DMS114 treated with DMSO at 0.1 percent for 48 hours (cell line): ENCODE measurements around the gene AMOTL2.

ENCODE experiments used
- DNase-seq: peaks from one replicate; lab custom pipeline; 2025; ENCODE audit not compliant: unreplicated experiment; lab: John Stamatoyannopoulos, UW

AMOTL2 gene

DNA sequence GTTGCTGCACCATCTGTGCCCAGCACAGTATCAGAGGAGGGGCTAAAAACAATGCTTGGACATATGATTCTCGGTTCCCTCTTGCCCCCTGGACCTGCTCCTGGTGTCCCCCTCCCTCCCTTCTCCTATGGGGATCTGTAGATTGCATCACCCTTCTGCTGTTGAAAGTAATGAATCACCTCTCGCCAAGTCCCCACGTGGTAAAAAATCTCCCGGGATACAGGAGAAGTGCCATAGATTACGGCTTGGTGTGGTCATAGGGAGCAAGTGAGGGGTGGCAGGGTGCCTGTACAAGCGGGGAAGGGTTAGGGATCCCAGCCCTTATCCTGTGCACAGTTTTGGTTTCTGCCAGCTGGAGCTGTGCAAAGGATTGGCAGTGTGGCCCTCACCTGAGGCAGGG lies 37.7 kb downstream of the AMOTL2 start:
- DNase-seq: no peak

DNA sequence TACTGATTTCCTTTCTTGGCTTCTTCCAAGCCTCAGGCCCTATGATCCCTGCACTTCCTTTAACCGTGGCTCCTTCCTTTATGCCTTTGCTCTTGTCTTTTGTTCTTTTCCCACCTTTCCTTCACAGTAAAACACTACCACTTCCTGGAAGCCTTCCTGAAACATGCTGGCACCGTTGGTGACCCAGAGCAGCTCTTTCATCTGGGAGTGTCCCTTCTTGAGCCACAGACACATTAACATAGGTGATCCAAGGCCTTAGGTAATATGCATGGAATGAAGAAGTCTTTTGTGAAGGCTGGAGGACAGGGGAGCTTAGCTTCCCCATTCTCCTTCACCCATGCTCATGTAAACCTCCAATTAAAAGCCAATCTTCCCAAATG lies 39.4 kb downstream of the AMOTL2 start:
- no peak for DNase-seq

DNA sequence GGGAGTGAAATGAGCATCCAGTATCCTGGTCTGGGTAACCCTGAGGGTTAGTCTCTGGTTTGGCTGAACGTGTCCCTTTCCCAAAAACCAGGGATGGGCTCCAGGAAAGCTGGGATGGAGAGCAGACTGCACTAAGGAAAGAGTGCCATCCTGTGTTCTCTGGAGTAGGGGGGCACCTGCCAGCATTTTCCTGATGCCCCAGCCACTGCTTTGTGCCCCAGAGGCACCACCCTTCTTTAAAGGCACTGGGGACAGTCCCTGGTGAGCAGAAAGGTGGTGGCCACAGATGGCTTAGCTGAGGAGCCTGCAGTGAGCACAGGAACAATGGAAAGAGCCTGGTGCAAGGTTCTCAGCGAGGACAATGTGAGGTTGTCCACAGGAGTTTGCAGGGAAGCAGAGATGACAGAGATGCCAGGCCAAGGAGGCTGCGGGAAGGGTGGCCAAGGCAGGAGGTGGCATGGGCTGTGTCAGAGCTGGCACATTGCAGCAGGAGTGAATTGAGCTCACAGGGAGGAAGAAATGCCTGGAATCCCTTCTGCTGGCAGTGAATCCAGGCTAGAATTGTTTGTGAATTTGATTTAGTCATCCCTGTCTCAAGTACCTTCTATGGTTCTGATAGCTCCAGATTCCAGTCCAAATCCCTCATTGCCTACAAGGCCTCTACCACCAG lies 39.9 kb downstream of the AMOTL2 start:
- DNase-seq: no peak

DNA sequence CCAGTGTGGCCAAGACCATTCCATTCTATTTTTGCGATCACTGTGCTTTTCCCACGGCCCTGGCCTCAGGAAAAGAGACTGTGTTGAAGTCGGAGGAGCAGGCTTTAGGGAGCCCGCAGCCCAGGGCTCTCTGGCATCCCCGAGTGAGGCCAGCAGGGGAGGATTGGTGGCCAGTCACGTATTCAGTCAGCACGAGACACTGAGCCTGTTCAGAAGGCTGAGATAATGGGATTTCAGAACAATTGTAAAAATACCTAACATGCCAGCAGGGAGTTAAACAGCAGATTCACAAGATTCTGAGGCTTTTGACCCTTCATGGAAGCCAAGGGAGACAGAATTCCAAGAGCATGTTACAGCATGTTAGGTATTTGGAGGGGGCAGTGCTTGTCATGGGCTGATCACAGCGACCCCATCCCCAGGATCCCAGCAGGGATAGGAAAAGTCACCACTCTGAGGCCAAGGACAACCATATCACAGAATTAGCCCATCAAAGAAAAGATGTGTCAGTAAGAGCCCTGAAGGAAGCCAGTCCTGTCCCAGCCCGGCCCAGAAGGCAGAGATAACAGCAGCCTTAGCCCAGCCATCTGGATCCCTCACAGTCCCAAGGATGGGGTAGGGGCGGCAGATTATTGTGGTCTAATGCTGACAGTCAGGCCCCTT lies 40.6 kb downstream of the AMOTL2 start:
- peak; percentile 6 for DNase-seq

DNA sequence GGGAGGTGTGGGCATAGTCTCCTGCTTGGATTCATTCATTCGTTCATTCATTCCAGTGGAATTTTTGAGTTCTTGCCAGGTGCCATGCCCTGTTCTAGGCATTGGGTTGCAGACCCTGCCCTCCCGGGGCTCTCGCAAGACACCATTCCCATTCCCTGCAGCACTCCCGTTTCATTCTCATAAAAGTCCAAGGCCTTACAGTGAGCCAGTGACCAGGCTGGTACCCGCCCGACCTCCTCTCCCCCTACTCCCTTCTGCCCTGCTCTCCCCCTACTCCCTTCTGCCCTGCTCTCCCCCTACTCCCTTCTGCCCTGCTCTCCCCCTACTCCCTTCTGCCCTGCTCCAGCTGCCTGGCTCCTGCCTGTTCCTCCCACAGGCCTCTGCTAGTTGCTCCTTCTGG lies 41.9 kb downstream of the AMOTL2 start:
- DNase-seq: no peak

DNA sequence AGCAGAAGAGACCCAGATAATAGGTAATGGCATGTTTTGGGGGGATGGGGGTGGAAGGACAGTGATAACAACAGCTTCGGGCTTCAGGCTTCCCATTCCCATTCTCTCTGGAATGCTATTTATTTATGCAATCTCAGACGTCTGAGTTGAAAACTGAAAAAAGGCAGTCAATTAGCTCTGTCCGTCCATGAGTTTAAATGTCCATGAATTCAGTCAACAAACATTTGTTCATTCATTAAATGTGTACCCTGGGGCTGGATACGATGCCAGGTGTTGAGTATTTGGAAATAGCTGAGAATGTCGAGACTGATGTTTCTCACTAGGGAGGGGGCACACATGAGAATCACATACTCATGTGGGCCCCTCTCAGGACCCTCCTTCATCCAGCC lies 42.4 kb downstream of the AMOTL2 start:
- no peak for DNase-seq

DNA sequence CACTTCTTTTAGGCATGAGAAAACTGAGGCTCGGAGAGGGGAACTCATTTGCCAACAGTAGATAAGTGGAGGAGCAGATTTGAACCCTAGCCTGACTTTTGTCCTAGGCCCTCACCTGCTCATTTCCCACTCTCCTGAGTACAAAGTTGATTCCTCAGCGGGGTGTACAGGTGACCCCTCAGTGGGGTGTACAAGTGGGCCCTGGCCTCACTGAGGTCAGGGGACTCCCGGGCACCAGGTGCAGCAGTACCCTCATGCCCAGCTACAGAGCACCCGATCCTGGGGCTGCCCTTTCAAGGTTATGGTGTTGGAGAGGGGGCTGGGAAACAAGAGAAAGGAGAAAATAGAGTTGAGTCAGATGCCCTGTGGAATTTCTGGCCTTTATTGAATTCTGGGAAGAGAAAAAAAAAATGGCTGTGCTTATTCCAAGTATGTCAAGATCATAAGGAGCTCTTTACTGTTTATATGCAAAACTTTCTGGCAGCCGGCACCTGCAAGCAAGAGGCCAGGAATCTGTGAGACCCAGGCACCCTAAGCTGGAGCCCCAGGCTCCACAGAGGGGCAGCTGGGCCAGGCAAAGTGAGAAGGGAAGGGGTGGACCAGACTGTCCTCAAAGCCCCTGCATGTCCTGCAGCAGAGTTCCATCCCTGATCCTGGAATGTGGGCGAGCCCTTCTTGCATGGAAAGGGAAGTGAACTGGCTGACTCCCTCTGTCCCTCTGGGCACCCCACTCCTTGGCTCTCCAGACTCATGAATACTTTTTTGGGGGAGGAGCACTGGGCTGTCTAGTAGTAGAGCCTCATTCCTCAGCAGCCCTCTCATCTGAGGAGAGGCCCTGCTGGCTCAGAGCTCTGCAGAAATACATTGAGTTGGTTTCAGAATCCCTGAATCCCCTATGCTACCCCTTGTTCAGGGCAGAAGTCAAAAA lies 43.1 kb downstream of the AMOTL2 start:
- DNase-seq: no peak

DNA sequence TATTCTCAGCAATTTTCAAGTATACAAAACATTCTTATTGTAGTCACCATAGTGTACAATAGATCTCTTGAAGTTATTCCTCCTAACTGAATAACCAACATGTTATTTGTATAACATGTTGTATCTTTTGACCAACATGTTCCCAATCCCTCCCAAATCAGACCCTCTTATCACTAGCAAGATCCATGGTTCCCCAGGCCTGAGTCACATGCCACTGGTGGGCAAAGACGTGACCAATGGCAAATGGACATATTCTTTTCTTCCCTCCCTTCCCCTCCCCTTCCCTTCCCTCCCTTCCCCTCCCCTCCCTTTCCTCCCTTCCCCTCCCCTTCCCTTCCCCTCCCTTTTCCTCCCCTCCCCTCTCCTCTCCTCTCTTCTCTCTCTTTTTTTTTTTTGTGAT lies 45.4 kb downstream of the AMOTL2 start:
- no peak for DNase-seq

DNA sequence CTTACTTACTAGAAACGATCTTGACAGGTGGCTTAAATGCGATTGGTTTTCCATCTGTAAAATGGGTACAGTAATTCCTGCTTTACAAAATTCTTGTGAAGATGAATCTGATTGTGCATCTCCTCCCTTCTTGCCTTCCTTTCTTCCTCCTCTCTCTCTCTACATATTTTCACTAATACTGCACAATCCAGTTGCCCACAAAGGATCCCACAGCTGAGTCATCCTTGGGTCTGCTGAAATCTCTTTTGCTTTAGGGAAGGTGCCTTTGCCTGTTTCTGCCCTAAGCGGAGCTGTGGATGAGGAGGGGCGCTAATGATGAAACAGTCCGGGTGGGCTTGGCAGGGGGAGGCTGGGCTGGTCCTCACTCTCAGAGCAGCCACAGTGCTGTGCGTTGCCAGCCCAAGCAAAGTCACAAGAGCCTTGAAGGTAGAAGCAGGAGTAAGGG lies 46.1 kb downstream of the AMOTL2 start:
- no peak for DNase-seq

DNA sequence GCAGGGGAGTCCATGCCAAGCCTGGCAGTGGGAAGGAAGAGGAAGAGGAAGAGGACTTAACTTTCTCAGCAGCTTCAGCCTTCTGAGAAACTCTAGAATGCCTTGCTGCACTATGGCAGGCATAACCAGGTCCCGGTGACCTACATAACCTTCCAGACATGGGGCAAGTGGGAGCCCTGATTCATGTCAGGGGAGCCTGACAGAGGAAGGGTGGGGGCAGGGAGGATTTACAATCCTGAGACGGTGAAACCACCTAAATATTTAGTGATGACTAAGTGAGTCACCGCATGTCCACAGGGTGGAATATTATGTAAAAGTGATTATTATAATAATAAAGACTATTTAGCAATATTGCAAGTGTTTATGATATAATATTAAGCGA lies 46.7 kb downstream of the AMOTL2 start:
- DNase-seq: no peak

DNA sequence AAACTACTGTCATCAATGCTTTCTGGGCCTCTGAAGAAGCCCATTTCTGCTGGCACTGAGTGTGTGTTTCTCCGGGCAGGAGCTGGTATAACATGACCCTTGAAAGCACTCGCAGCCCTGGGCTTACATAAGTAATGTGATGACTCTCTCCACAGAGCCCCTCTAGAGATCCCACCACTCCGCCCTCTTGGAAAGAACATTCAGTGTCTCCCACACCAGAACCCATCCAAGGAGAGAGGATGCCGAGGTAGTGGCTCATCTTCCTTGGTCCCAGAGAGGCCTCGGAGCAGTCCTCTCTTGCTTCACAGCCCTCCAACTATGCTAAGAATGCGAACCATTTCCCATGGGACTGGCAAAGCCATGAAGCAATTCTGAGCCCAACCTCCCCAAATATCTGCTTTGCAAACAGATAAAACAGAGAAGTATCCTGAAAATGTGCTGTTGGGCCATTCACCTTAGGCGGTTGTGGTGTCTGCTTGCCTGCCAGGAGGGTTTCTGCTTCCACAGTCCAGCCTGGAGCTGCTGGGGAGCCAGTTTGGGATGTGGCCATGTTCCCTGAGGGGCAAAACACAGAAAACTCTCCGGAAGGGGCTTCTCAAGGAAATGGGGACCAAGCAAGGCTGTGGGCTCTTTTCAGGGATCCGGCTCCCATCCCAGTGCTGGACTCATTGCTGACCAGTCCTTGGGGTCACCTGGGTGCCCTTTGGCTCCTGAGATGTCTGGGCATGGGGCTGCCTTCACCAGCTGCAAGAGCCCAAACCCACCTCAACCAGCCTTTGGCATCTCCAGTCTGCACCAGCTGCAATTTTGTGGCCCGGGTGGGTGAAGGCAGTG lies 47.3 kb downstream of the AMOTL2 start:
- no peak for DNase-seq

DNA sequence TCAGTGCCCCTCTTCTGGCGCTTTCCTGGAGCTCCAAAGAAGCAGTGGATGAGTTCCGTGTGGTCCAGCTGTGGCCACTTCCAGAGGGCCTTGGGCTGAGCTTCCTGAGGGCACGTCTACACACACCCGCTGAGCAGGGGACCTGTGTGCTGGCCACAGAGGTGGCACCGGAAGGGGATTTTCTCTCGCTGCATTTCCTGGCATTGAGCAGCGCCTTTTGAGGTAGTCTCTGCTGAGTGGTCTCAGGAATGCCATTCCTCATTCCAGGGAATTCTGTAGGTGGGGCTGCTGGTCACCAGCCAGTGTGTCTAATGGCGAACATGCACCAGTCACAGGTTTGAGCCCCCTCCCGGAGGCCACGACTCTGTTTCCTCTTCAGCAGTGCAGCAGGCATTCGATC lies 48.1 kb downstream of the AMOTL2 start:
- no peak for DNase-seq

DNA sequence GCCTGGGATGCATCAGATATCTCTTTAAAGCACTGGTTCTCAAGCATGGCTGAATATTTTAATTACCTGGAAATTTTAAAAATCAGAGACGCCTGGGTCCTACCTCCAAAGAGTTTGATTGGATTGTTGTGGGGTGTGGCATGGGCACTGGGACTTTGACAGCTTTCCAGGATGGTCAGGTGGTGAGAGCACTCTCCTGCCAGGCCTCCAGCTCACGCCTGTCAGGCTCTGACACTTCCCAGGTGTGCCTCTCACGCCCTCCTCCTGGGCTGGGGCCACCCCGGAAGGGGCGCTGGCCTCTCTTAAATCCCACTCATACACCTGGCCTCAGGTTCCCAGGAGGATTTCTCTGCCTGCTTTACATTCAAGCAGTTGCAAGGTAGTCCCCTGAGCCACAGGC lies 48.5 kb downstream of the AMOTL2 start:
- DNase-seq: no peak

DNA sequence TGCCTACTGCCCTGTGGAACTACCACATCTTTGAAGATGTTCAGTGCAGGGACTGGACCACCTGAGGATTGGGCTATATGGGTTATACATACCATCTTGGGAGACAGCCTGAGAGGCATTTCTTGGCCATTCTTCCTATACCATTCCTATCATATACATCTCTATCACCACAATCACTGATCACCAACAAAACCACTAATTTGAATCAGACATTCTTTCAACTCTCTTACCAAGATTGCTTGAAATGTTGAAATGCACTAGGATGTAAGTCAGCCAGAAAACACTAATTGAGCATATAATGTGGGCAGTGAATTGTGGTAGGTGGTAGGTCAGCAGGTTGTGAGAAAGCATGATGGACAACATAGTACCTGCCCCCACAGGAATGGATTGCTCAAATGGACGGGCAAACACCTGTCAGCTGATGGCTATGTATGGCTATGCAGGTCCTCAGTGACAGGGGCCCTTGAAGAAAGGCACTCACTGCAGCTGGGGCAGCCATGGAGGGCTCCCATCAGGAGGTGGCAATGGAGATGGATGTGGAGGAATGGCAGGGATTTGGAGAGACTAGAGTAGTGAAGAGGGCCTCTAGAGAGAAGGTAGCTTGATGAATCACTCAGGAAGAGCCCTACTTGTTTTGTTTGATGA lies 49.1 kb downstream of the AMOTL2 start:
- no peak for DNase-seq

DNA sequence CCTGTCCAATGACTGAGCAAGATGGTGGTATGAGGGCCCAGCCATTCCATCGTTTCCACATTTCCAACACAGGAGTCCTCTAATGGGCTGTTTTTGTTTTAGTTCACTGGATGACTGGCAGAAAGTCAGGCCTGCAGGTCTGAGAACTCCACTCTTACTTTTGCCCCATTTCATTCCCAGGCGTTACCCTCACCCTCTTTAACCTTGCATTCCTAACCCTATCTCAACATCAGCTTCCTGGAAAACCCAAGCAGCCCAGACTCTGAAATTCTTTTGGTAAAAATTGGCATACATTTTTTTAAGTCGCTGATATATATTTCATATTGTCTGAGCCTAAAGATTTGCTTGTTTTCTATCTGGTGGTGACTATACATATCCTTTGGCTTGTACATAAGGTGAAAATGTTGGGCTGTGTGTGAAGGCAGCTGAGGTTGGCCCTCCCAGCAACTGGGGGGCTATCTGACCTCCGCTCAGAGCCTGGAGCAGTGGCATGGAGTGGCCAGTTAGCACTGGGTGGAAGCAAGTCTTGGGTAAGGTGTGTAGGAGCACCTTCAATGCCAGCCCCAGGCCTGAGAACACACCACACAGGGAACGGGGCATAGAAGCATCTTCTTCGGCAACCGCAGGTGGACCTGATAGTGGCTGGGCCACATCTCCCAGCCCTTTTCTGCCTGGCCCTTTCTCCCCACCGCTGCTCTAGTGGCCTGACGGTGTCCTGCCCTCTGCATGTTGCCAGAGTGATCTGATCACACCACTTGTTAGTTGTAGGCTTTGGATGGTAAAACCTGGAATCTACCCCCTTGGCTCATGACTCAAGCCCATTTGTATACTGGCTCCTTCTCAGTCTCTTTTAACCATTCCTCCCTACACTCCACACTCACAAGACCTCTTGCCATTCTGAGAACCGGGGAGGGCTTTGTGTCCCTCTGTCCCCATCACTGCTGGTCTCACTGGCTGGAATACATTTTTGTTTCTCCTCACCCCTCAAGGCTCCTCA lies 50.0 kb downstream of the AMOTL2 start:
- DNase-seq: no peak

DNA sequence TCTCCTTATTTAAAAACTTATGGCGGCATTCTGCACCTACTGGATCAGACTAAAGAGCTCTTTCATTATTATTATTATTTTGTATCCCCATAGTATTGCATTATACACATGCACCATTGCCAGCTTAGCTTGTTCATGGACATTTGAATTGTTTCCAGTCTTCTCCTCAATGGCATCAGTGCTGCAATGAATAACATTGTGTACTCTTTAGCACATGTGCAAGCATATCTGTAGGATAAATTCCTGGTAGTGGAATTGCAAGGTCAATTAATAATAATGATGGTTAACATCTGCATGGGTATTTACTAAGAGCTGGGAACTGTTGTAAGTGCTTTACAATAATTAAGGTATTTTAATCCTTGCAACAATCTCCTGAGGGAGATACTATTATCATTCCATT lies 52.0 kb downstream of the AMOTL2 start:
- DNase-seq: no peak

DNA sequence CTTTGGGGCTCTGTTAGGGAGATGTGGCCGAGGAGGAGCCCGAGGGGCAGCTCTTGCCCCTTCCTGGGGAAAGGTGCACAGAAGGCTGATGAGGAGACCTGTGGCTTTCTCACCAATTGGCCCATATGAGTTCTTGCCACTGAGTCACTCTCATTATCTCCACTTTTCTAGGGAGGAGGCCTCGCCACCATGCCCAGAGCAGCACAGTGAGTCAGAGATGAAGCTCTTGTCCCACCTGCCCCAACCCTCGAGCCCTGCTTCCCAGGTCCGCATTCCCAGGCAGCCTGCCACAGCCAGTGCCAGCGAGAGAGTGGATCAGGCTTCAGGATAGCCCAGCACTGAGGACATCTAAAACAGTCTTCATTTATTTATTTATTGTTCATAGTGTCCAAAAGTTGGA lies 53.5 kb downstream of the AMOTL2 start:
- DNase-seq: no peak

DNA sequence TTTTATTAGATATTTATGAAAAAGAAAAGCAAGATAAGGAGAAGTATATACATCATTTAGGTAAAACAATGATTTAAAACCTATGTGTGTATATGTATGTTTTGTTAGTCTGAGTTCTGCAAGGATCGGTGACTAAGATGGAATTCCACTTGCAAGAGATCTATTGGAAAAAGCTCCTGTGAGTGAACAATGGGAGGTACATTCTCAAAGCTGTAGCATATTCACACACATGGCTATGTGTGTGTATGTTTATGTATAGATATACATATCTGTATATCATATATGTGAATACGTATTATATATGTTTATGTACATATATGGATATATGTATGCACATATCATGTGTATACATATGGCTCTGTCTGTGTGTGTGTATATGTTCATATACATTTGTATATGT lies 54.3 kb downstream of the AMOTL2 start:
- no peak for DNase-seq

DNA sequence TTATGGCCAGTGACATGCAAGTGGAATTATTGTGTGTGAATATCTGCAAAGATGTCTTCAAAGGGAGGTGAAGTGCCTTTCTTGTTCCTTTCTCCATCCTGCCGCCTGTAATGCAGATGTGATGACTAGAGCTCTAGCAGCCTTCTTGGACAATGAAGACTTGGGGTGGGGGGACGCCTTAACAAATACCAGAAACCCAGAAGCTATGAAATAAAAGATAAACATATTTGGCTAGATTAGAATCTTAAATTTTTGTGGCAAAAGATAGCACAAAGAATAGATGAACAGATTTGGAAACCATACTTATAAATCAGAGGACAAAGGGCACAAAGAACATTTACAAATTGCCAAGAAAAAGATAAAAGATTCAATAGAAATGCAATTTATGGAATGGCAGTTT lies 56.1 kb downstream of the AMOTL2 start:
- DNase-seq: no peak
